Measurements from ENCODE around the gene SCGB1C1. TPM values are rescaled to one million over a fixed set of nuclear protein-coding genes. Genes with fewer than 3 reads are reported as not detected.
A peak's percentile ranks its signal among the peaks of the same experiment; 100 is the strongest.

The SCGB1C1 gene
- total and polyA plus RNA-seq, 9 of the 15 experiments (the other 6 are each of a cell fraction or from before 2014, with no cell fraction given), result not detected

DNA sequence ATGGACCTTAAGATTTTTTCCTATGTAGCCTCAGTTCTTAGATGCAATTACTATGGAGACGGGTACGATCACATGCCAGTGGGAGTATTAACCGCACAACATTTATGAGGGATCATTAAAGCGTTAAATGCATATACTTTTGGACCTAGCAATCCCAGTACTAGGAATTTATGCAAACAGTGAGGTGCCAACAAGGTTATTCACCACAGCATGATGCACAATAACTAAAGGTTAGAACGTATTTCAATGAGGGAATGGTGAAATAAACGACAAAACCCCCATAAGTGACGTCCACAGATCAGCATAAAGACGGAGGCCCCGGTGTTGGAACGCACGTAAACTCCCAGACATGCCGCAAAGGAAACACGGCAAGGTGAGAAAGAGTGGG, 42.7 kb downstream of the SCGB1C1 start (continued):
- TF ChIP-seq FOXA3 (CRISPR knock-in tag; conservative IDR thresholded peaks at IDR 0.05 in 1 of 2, IDR thresholded peaks at IDR 0.05 in 1 of 2), result no peak
- TF ChIP-seq AFF1 (IDR thresholded peaks at IDR 0.05; ENCODE audit: low read depth in 1 of 2, partially characterized antibody in 2 of 2), result no peak
- TF ChIP-seq RBFOX2 (IDR thresholded peaks at IDR 0.05; ENCODE audit: low read depth, low read length), result no peak
- TF ChIP-seq, protein P1, sequence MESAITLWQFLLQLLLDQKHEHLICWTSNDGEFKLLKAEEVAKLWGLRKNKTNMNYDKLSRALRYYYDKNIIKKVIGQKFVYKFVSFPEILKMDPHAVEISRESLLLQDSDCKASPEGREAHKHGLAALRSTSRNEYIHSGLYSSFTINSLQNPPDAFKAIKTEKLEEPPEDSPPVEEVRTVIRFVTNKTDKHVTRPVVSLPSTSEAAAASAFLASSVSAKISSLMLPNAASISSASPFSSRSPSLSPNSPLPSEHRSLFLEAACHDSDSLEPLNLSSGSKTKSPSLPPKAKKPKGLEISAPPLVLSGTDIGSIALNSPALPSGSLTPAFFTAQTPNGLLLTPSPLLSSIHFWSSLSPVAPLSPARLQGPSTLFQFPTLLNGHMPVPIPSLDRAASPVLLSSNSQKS (CRISPR knock-in tag; IDR thresholded peaks at IDR 0.05), result no peak
- no peak for TF ChIP-seq FOXO4 (CRISPR knock-in tag; IDR thresholded peaks at IDR 0.05)
- no peak for TF ChIP-seq RNF2 (IDR thresholded peaks at IDR 0.05)
- no peak for TF ChIP-seq SAFB (IDR thresholded peaks at IDR 0.05; ENCODE audit: borderline replicate concordance, low read depth, low read length)
- TF ChIP-seq, protein P2, sequence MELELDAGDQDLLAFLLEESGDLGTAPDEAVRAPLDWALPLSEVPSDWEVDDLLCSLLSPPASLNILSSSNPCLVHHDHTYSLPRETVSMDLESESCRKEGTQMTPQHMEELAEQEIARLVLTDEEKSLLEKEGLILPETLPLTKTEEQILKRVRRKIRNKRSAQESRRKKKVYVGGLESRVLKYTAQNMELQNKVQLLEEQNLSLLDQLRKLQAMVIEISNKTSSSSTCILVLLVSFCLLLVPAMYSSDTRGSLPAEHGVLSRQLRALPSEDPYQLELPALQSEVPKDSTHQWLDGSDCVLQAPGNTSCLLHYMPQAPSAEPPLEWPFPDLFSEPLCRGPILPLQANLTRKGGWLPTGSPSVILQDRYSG (tag; conservative IDR thresholded peaks at IDR 0.05; ENCODE audit: low read depth), result no peak
- 0 out of 2 replicates have a peak, but pooled peaks have one; percentile 1 for TF ChIP-seq ZNF592 (IDR thresholded peaks at IDR 0.05)
- no peak for TF ChIP-seq ZNF41 (CRISPR knock-in tag; conservative IDR thresholded peaks at IDR 0.05)
- TF ChIP-seq RBM14 (IDR thresholded peaks at IDR 0.05; ENCODE audit: borderline replicate concordance, insufficient read depth, low read depth, low read length), result no peak
- peak; percentile 14; the same call in 1 of the 2 replicates for TF ChIP-seq L3MBTL2 (IDR thresholded peaks at IDR 0.05)
- TF ChIP-seq CXXC5 (CRISPR knock-in tag; IDR thresholded peaks at IDR 0.05), result peak; percentile 12
- TF ChIP-seq MIER1 (IDR thresholded peaks at IDR 0.05; ENCODE audit: low read depth), result no peak

Measured in K562 (cell line).